ENCODE data around the gene TCL1B.

DNA sequence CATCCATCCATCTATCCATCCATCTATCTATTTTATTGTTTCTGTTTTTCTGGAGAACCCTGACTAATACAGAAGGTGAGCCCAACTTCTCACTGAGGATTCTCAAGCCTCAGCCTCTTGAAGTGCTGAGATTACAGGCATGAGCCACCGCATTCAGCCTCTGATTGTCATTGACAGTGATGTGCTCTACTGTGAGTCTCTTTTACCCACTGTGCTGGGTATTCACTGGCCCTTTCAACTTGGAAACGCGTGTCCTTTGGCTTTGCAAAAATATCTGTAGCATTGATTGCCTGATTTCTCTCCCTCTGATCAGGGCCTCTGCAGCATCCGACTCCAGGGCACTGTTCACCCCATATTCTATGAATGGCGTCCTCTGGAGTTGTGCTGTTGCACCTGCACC is 29.6 kb upstream of the TCL1B start:
- no peak for TF ChIP-seq TAF1 (IDR thresholded peaks at IDR 0.05; ENCODE audit: borderline replicate concordance, insufficient read depth, low read length)
- no peak for TF ChIP-seq POLR2AphosphoS5 (IDR thresholded peaks at IDR 0.05; ENCODE audit: low read depth, low read length)
- TF ChIP-seq, protein P1, sequence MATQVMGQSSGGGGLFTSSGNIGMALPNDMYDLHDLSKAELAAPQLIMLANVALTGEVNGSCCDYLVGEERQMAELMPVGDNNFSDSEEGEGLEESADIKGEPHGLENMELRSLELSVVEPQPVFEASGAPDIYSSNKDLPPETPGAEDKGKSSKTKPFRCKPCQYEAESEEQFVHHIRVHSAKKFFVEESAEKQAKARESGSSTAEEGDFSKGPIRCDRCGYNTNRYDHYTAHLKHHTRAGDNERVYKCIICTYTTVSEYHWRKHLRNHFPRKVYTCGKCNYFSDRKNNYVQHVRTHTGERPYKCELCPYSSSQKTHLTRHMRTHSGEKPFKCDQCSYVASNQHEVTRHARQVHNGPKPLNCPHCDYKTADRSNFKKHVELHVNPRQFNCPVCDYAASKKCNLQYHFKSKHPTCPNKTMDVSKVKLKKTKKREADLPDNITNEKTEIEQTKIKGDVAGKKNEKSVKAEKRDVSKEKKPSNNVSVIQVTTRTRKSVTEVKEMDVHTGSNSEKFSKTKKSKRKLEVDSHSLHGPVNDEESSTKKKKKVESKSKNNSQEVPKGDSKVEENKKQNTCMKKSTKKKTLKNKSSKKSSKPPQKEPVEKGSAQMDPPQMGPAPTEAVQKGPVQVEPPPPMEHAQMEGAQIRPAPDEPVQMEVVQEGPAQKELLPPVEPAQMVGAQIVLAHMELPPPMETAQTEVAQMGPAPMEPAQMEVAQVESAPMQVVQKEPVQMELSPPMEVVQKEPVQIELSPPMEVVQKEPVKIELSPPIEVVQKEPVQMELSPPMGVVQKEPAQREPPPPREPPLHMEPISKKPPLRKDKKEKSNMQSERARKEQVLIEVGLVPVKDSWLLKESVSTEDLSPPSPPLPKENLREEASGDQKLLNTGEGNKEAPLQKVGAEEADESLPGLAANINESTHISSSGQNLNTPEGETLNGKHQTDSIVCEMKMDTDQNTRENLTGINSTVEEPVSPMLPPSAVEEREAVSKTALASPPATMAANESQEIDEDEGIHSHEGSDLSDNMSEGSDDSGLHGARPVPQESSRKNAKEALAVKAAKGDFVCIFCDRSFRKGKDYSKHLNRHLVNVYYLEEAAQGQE (IDR thresholded peaks at IDR 0.05; ENCODE audit: insufficient read depth in 1 of 2, low read depth in 2 of 2, low read length in 2 of 2), result no peak
- TF ChIP-seq SIN3A (IDR thresholded peaks at IDR 0.05; ENCODE audit: borderline replicate concordance, insufficient read depth, low read length), result no peak
